Heart left ventricle (tissue), 13 donors: ENCODE data around the gene RGS7.

ENCODE experiments used
- POLR2A ChIP-seq, 2 donors: fragments of 450-650 bp; IDR thresholded peaks; one replicate each; pipeline ENCODE4 v1.6.1; 2017; ENCODE audit warnings: antibody characterized with exemption in 2 of 2, mild to moderate bottlenecking in 2 of 2, moderate library complexity in 2 of 2
- TF ChIP-seq, protein P1 (sequence below), 12 donors: fragments of 200-600 bp; sonication (generic) in 4 of 12; IDR thresholded peaks; one replicate each; pipeline versions ENCODE4 v1.5.0 to v1.8.0; 2018 to 2022; ENCODE audit warnings: antibody characterized with exemption in 12 of 12, mild to moderate bottlenecking in 5 of 12
- donor health status: ischemic (EF 13 %, LVEDD 7.1; RV severe dilation, severe dysfunction).
- donor health status: DM: no; HTN: yes; CAD: no.
- donor health status: DM: no; HTN: no; CAD: no.
- donor health status: ischemic (EF 25% LVEDD 6.9; RV normal size, moderate dysfunction).
- donor health status: ischemic (EF 25% LVEDD 5.7; RV mildly dilated, moderate dysfunction).
- donor health status: ischemic (EF 35%, LVEDD 5.7; RV mildly dilated, moderate dysfunction).
- donor health status: nonischemic (EF 11% LVEDD 7.7; RV severe dilation, severe dysfunction).
- donor health status: DM: yes; HTN: yes; CAD: no.
- donor health status: PGD.
- donor health status: ischemic (EF 29% LVEDD 5.4; RV normal size, mild dysfunction).
- donor health status: nonischemic (EF 23%, LVEDD 6.1; RV moderate dilation, normal function).

DNA sequence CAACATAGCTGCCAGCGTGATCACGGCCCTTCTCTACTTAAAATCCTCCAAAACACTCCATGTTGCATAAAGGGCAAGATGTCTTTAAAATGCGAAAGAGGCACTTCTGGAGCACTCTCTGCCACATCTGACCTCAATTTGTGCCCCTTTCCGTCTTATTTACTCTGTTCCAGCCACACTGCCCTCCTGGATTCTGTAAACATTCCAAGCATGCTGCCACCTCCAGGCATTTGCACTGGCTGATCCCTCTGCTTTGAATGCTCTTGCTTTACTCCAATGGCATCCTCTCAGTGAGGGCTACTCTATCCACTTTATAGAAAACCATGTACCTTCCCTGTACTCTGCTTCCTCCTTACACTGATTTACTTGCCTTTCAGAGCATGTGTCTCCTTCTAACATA is 5.3 kb upstream of the RGS7 start:
- TF ChIP-seq, protein P1, sequence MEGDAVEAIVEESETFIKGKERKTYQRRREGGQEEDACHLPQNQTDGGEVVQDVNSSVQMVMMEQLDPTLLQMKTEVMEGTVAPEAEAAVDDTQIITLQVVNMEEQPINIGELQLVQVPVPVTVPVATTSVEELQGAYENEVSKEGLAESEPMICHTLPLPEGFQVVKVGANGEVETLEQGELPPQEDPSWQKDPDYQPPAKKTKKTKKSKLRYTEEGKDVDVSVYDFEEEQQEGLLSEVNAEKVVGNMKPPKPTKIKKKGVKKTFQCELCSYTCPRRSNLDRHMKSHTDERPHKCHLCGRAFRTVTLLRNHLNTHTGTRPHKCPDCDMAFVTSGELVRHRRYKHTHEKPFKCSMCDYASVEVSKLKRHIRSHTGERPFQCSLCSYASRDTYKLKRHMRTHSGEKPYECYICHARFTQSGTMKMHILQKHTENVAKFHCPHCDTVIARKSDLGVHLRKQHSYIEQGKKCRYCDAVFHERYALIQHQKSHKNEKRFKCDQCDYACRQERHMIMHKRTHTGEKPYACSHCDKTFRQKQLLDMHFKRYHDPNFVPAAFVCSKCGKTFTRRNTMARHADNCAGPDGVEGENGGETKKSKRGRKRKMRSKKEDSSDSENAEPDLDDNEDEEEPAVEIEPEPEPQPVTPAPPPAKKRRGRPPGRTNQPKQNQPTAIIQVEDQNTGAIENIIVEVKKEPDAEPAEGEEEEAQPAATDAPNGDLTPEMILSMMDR (IDR thresholded peaks at IDR 0.05) = no peak
- TF ChIP-seq POLR2A (IDR thresholded peaks at IDR 0.05) = no peak
